Measurements from ENCODE around the gene MCF2L2. TPM values are rescaled to one million over a fixed set of nuclear protein-coding genes. Genes with fewer than 3 reads are reported as not detected.

Gene MCF2L2
- total RNA-seq, 1 donor from 2014 or later, result 18.1 TPM

GRCh38 chr3:183437666-183438564 is 9.5 kb upstream of the MCF2L2 start:
- H3K27ac Mint-ChIP-seq (ENCODE audit: unreplicated experiment), result no peak overlapping the region
- no peaks in the 10 kb centered on the region for H3K4me1 Mint-ChIP-seq (ENCODE audit: low read depth, unreplicated experiment)
- no peaks in the 10 kb centered on the region for H3K9me3 Mint-ChIP-seq (ENCODE audit: unreplicated experiment)
- no peaks in the 10 kb centered on the region for H3K36me3 Mint-ChIP-seq (ENCODE audit: unreplicated experiment)
- H3K27me3 Mint-ChIP-seq (ENCODE audit: unreplicated experiment), result no peaks in the 10 kb centered on the region
- no peak overlapping the region for H3K4me3 Mint-ChIP-seq (ENCODE audit: unreplicated experiment)
- TF ChIP-seq CTCF (IDR thresholded peaks at IDR 0.05; ENCODE audit: partially characterized antibody, unreplicated experiment), result no peak
- DNase-seq, result no peak

DNA sequence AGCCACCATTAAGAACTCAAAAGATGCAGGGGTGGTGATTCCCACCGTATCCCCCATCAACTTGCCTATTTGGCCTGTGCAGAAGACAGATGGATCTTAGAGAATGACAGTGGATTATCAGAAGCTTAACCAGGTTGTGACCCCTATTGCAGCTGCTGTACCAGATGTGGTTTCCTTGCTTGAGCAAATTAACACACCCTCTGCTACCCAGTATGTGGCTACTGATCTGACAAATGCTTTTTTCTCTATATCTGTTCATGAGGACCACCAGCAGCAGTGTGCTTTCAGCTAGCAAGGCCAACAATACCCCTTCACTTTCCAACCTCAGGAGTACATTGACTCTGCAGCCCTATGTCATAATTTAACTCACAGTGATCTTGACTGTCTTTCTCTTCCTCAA is 8.6 kb upstream of the MCF2L2 start:
- H3K27ac Mint-ChIP-seq (ENCODE audit: unreplicated experiment), result no peak overlapping the region
- no peak for DNase-seq
- no peaks in the 10 kb centered on the region for H3K27me3 Mint-ChIP-seq (ENCODE audit: unreplicated experiment)
- H3K9me3 Mint-ChIP-seq (ENCODE audit: unreplicated experiment), result no peaks in the 10 kb centered on the region
- no peak for TF ChIP-seq CTCF (IDR thresholded peaks at IDR 0.05; ENCODE audit: partially characterized antibody, unreplicated experiment)
- no peak overlapping the region for H3K4me3 Mint-ChIP-seq (ENCODE audit: unreplicated experiment)
- no peaks in the 10 kb centered on the region for H3K4me1 Mint-ChIP-seq (ENCODE audit: low read depth, unreplicated experiment)
- H3K36me3 Mint-ChIP-seq (ENCODE audit: unreplicated experiment), result no peaks in the 10 kb centered on the region

- DNase-seq, result no peak
- Mint-ChIP-seq H3K4me3 (ENCODE audit: unreplicated experiment) (no peak overlapping the region), H3K27me3 (ENCODE audit: unreplicated experiment) (no peaks in the 10 kb centered on the region), H3K4me1 (ENCODE audit: low read depth, unreplicated experiment) (no peaks in the 10 kb centered on the region), H3K9me3 (ENCODE audit: unreplicated experiment) (no peaks in the 10 kb centered on the region), H3K27ac (ENCODE audit: unreplicated experiment) (no peak overlapping the region), H3K36me3 (ENCODE audit: unreplicated experiment) (no peaks in the 10 kb centered on the region)
- TF ChIP-seq CTCF (IDR thresholded peaks at IDR 0.05; ENCODE audit: partially characterized antibody, unreplicated experiment), result no peak
Observed at GRCh38 chr3:183435661-183436060, 7.2 kb upstream of the MCF2L2 start.

DNA sequence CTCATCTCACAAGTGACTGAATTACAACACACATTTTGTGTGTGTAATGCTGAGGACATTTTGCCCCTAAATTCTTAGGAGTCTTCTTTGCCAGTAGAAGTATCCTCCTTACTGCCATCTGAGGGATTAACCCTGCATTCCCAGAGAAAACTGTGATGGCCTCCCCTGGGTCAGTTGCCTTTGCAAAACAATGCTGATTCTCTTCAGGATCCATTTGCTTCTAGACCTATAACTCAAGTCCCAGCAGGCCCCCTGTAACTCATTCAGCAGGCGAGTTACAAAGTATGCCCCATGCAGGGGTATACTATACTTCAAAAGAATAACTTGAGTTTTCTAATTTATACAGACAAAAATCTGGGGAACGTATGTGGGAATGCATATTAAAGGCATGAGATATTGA is 6.6 kb upstream of the MCF2L2 start:
- no peak for DNase-seq

More for the DNA sequence above, 6.6 kb upstream of the MCF2L2 start:
- no peaks in the 10 kb centered on the region for H3K27me3 Mint-ChIP-seq (ENCODE audit: unreplicated experiment)
- H3K4me3 Mint-ChIP-seq (ENCODE audit: unreplicated experiment), result no peak overlapping the region
- H3K9me3 Mint-ChIP-seq (ENCODE audit: unreplicated experiment), result peaks cover 2% of the 10 kb centered on the region
- H3K4me1 Mint-ChIP-seq (ENCODE audit: low read depth, unreplicated experiment), result no peaks in the 10 kb centered on the region
- no peak for TF ChIP-seq CTCF (IDR thresholded peaks at IDR 0.05; ENCODE audit: partially characterized antibody, unreplicated experiment)
- H3K27ac Mint-ChIP-seq (ENCODE audit: unreplicated experiment), result no peak overlapping the region
- no peaks in the 10 kb centered on the region for H3K36me3 Mint-ChIP-seq (ENCODE audit: unreplicated experiment)
